AG10803 (cell line): ENCODE results near the gene ZGLP1.
"Not testable (repeated sequence)": the region's sequence is repeated elsewhere in the genome, so short reads cannot be mapped to it uniquely, and the experiment has no call there.

Source experiments
- DNase-seq: peaks from one replicate; pipeline ENCODE4 v3.0.0; 2010; ENCODE audit warnings: low read depth
- H3K4me3 ChIP-seq: 2 replicates; pipeline ENCODE4 v1.5.1; 2011; ENCODE audit warnings: mild to moderate bottlenecking, low read length, control low read depth
- TF ChIP-seq, protein P1 (sequence below): conservative IDR thresholded peaks from 2 replicates; pipeline ENCODE4 v1.5.1; 2011; ENCODE audit warnings: mild to moderate bottlenecking, low read length, control low read depth, inconsistent platforms

The ZGLP1 gene

DNA sequence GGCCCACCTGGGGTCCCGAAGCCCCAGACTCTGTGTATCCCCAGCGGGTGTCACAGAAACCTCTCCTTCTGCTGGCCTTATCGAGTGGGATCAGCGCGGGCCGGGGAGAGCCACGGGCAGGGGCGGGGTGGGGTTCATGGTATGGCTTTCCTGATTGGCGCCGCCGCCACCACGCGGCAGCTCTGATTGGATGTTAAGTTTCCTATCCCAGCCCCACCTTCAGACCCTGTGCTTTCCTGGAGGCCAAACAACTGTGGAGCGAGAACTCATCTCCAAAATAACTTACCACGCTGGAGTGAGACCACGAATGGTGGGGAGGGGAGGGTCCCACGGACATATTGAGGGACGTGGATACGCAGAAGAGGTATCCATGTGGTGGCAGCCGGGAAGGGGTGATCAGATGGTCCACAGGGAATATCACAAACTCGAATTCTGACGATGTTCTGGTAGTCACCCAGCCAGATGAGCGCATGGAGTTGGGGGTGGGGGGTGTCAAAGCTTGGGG, 20.9 kb downstream of the ZGLP1 start:
- H3K4me3 ChIP-seq, result peak overlapping the region; percentile 58
- TF ChIP-seq, protein P1, sequence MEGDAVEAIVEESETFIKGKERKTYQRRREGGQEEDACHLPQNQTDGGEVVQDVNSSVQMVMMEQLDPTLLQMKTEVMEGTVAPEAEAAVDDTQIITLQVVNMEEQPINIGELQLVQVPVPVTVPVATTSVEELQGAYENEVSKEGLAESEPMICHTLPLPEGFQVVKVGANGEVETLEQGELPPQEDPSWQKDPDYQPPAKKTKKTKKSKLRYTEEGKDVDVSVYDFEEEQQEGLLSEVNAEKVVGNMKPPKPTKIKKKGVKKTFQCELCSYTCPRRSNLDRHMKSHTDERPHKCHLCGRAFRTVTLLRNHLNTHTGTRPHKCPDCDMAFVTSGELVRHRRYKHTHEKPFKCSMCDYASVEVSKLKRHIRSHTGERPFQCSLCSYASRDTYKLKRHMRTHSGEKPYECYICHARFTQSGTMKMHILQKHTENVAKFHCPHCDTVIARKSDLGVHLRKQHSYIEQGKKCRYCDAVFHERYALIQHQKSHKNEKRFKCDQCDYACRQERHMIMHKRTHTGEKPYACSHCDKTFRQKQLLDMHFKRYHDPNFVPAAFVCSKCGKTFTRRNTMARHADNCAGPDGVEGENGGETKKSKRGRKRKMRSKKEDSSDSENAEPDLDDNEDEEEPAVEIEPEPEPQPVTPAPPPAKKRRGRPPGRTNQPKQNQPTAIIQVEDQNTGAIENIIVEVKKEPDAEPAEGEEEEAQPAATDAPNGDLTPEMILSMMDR, result no peak
- DNase-seq, result no peak

DNA sequence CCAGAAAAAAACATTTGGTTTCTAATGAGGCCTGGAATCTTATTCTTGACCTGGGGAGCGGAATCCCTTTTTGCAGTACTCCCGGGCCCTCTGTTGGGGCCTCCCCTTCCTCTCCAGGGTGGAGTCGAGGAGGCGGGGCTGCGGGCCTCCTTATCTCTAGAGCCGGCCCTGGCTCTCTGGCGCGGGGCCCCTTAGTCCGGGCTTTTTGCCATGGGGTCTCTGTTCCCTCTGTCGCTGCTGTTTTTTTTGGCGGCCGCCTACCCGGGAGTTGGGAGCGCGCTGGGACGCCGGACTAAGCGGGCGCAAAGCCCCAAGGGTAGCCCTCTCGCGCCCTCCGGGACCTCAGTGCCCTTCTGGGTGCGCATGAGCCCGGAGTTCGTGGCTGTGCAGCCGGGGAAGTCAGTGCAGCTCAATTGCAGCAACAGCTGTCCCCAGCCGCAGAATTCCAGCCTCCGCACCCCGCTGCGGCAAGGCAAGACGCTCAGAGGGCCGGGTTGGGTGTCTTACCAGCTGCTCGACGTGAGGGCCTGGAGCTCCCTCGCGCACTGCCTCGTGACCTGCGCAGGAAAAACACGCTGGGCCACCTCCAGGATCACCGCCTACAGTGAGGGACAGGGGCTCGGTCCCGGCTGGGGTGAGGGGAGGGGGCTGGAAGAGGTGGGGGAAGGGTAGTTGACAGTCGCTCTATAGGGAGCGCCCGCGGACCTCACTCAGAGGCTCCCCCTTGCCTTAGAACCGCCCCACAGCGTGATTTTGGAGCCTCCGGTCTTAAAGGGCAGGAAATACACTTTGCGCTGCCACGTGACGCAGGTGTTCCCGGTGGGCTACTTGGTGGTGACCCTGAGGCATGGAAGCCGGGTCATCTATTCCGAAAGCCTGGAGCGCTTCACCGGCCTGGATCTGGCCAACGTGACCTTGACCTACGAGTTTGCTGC, 22.5 kb downstream of the ZGLP1 start, which contains the start of gene ICAM4:
TSS of gene ICAM4 (plus strand) at position 153 of the 935 bp plus-strand sequence. CDS start at position 211, 58 bp downstream.
- H3K4me3 ChIP-seq, result no peak within 1 kb of the TSS
- TF ChIP-seq, protein P1, result no peak
- DNase-seq, result no peak

DNA sequence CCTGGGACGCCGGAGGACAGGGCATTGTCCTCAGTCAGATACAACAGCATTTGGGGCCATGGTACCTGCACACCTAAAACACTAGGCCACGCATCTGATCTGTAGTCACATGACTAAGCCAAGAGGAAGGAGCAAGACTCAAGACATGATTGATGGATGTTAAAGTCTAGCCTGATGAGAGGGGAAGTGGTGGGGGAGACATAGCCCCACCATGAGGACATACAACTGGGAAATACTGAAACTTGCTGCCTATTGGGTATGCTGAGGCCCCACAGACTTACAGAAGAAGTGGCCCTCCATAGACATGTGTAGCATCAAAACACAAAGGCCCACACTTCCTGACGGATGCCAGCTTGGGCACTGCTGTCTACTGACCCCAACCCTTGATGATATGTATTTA, 24.2 kb downstream of the ZGLP1 start:
- TF ChIP-seq, protein P1, result no peak
- no peak overlapping the region for H3K4me3 ChIP-seq
- no peak for DNase-seq

DNA sequence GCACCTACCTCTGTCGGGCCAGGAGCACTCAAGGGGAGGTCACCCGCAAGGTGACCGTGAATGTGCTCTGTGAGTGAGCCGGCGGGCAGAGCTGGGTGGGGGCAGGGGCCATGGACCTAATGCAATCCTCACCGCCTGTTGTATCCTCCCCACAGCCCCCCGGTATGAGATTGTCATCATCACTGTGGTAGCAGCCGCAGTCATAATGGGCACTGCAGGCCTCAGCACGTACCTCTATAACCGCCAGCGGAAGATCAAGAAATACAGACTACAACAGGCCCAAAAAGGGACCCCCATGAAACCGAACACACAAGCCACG, 24.7 kb downstream of the ZGLP1 start:
- no peak overlapping the region for H3K4me3 ChIP-seq
- TF ChIP-seq, protein P1, result no peak
- DNase-seq, result no peak

DNA sequence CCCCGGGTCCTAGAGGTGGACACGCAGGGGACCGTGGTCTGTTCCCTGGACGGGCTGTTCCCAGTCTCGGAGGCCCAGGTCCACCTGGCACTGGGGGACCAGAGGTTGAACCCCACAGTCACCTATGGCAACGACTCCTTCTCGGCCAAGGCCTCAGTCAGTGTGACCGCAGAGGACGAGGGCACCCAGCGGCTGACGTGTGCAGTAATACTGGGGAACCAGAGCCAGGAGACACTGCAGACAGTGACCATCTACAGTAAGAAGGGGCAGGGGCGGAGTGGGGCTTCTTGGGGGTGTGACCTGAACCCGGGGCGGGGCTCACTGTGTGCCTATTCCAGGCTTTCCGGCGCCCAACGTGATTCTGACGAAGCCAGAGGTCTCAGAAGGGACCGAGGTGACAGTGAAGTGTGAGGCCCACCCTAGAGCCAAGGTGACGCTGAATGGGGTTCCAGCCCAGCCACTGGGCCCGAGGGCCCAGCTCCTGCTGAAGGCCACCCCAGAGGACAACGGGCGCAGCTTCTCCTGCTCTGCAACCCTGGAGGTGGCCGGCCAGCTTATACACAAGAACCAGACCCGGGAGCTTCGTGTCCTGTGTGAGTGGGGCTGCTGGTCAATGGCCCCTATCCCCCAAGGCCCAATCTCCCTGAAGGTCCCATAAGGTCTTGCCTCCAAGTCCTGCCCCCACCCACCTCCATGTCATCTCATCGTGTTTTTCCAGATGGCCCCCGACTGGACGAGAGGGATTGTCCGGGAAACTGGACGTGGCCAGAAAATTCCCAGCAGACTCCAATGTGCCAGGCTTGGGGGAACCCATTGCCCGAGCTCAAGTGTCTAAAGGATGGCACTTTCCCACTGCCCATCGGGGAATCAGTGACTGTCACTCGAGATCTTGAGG, 25.3 kb downstream of the ZGLP1 start:
- no peak overlapping the region for H3K4me3 ChIP-seq
- TF ChIP-seq, protein P1, result no peak

DNA sequence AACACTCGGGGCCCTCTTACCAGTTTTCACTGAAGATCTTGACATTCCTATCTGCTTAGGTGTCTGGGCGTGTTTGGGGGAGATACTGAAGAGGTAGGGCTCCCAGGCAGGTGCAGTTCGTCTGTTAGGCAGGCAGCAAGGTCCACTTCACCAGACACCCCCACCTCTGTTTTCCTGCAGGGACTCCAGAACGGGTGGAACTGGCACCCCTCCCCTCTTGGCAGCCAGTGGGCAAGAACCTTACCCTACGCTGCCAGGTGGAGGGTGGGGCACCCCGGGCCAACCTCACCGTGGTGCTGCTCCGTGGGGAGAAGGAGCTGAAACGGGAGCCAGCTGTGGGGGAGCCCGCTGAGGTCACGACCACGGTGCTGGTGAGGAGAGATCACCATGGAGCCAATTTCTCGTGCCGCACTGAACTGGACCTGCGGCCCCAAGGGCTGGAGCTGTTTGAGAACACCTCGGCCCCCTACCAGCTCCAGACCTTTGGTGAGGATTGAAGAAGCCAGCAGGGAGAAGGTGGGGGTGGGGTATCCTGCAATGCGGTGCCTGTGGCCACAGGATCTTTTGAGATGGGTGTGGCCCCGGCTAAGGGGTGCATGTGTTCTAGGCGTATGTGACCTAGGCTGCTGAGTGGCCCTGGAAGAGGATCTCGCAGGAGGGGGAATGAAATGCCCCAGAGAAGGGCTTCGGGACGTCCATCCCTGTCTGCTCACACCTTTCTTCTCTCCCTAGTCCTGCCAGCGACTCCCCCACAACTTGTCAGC, 26.1 kb downstream of the ZGLP1 start:
- H3K4me3 ChIP-seq, result no peak overlapping the region
- DNase-seq, result no peak

More for the DNA sequence above, 25.3 kb downstream of the ZGLP1 start:
- DNase-seq, result no peak

DNA sequence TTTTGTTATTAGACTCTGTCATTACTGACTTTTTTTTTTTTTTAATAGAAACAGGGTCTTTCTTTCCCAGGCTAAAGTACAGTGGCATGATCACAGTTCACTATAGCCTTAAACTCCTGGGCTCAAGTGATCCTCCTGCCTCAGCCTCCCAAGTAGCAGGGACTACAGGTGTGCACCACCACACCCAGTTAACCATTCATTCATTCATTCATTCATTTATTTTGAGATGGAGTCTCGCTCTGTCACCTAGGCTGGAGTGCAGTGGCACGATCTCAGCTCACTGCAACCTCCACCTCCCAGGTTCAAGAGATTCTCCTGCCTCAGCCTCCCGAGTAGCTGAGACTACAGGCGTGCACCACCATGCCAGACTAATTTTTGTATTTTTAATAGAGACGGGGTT, 27.6 kb downstream of the ZGLP1 start:
- H3K4me3 ChIP-seq, DNase-seq: not testable (repeated sequence)

More for the DNA sequence above, 26.1 kb downstream of the ZGLP1 start:
- TF ChIP-seq, protein P1, result no peak
